K562 (cell line): ENCODE results near the gene ASS1. TPM values are rescaled to one million over a fixed set of nuclear protein-coding genes. Genes with fewer than 3 reads are reported as not detected.
A peak's percentile ranks its signal among the peaks of the same experiment; 100 is the strongest.

Experiments used
- ATAC-seq: fragments of 200-7000 bp; cut with Tn5 transposase; 3 replicates; pipeline ENCODE4 v1.9.1; 2020; ENCODE audit warnings: moderate library complexity
- BruUV-seq: library from RNA; stranded (reverse); fragments of 400-500 nt; replicated peaks from 2 replicates; lab custom pipeline; 2021; lab: Mats Ljungman, UMichigan
- CTCF ChIA-PET: fragments of 300-600 bp; formaldehyde crosslinking; extraction: SDS; loops from one replicate; lab custom pipeline; 2021; ENCODE audit warnings: low intra/inter-chr PET ratio; lab: Yijun Ruan, JAX
- POLR2A ChIA-PET: fragments of 300-600, 350-650 bp; sonication (Branson Sonifier 250); formaldehyde crosslinking; extraction: SDS; loops from one replicate; lab custom pipeline; 2021; ENCODE audit warnings: antibody characterized with exemption, inconsistent platforms; lab: Yijun Ruan, JAX
- DNase-seq, 4 experiments: peaks; one replicate each; pipeline versions ENCODE4 v3.0.0 to v3.0.0-alpha.2; 2011 to 2018; ENCODE audit warnings: low spot score in 3 of 4, mixed read lengths in 3 of 4; ENCODE audit errors: extremely low read depth in 1 of 4
- FAIRE-seq: peaks from 2 replicates; lab custom pipeline; 2011; peaks lifted over from hg19 to GRCh38; lab: Jason Lieb, UNC
- H2AFZ ChIP-seq: 2 replicates; pipeline ENCODE4 v1.6.0; 2011; ENCODE audit warnings: low read depth, low read length, control low read depth, inconsistent platforms
- H3K27ac ChIP-seq: fragments of 200-600 bp; 3 replicates; pipeline ENCODE4 v1.8.0; 2011; ENCODE audit warnings: low read depth, mild to moderate bottlenecking, control low read depth, inconsistent platforms, low read length, moderate library complexity, mixed read lengths; ENCODE audit errors: extremely low read depth
- H3K27me3 ChIP-seq, 2 experiments: fragments of 300-600 bp in 1 of 2; 2 replicates in 1 of 2; 3 replicates in 1 of 2; pipeline versions ENCODE4 v1.6.0 to v1.8.0; 2011; ENCODE audit warnings: inconsistent platforms in 2 of 2, low read length in 2 of 2, mild to moderate bottlenecking in 1 of 2, mixed read lengths in 1 of 2, moderate library complexity in 1 of 2; ENCODE audit not compliant: control insufficient read depth in 2 of 2, insufficient read depth in 2 of 2
- H3K36me3 ChIP-seq: fragments of 300-600 bp; 3 replicates; pipeline ENCODE4 v1.8.0; 2011; ENCODE audit warnings: mild to moderate bottlenecking, low read length, inconsistent platforms; ENCODE audit not compliant: control insufficient read depth, insufficient read depth
- H3K4me1 ChIP-seq, 2 experiments: fragments of 200-600 bp in 1 of 2; replicated peaks in 1 of 2; 2 replicates in 1 of 2; 3 replicates in 1 of 2; pipeline versions ENCODE4 v1.5.1 to v1.8.0; 2011; ENCODE audit warnings: inconsistent platforms in 2 of 2, low read length in 2 of 2, mild to moderate bottlenecking in 1 of 2, mixed read lengths in 1 of 2, moderate library complexity in 1 of 2; ENCODE audit not compliant: control insufficient read depth in 2 of 2, insufficient read depth in 2 of 2
- H3K4me2 ChIP-seq: 2 replicates; pipeline ENCODE4 v1.6.1; 2011; ENCODE audit warnings: low read length, control low read depth, inconsistent platforms, mixed read lengths; ENCODE audit not compliant: insufficient read depth
- H3K4me3 ChIP-seq: fragments of 200-600 bp; sonication (generic), shearing (Covaris generic); 2 replicates; pipeline ENCODE4 v1.5.1; 2016; ENCODE audit warnings: control low read depth, inconsistent platforms
- H3K79me2 ChIP-seq: fragments of 200-600 bp; 3 replicates; pipeline ENCODE4 v1.8.0; 2011; ENCODE audit warnings: low read length, inconsistent platforms; ENCODE audit not compliant: control insufficient read depth, insufficient read depth
- H3K9ac ChIP-seq, 2 experiments: 2 replicates each; pipeline versions ENCODE4 v1.6.0 to v1.6.1; 2011; ENCODE audit warnings: low read depth in 2 of 2, low read length in 2 of 2, control low read depth in 1 of 2, inconsistent platforms in 1 of 2, mild to moderate bottlenecking in 1 of 2, mixed read lengths in 1 of 2; ENCODE audit not compliant: insufficient read depth in 1 of 2
- H3K9me1 ChIP-seq: one replicate; pipeline ENCODE4 v1.6.0; 2011; ENCODE audit warnings: inconsistent platforms, mild to moderate bottlenecking, low read length, moderate library complexity; ENCODE audit not compliant: control insufficient read depth, insufficient read depth
- H3K9me3 ChIP-seq: replicated peaks from 2 replicates; pipeline ENCODE4 v1.5.1; 2011; ENCODE audit warnings: low read depth, low read length, inconsistent platforms; ENCODE audit not compliant: control insufficient read depth, insufficient read depth
- H4K20me1 ChIP-seq: replicated peaks from 2 replicates; pipeline ENCODE4 v1.6.1; 2011; ENCODE audit warnings: low read length, inconsistent platforms, mixed read lengths; ENCODE audit not compliant: control insufficient read depth, insufficient read depth
- KDM4B ChIP-seq, 2 experiments: fragments of 450-650 bp in 1 of 2; sonication (generic) in 1 of 2; IDR thresholded peaks; 2 replicates each; pipeline ENCODE4 v1.6.1; 2016 to 2017; ENCODE audit warnings: borderline replicate concordance in 2 of 2, antibody characterized with exemption in 1 of 2, low read depth in 1 of 2, mild to moderate bottlenecking in 1 of 2
- RBBP5 ChIP-seq: fragments of 200-600 bp; sonication (generic); IDR thresholded peaks from 2 replicates; pipeline ENCODE4 v1.6.1; 2012; ENCODE audit warnings: borderline replicate concordance, mild to moderate bottlenecking, low read length, control low read depth, inconsistent platforms; ENCODE audit not compliant: insufficient read depth, poor library complexity, severe bottlenecking
- RBM25 ChIP-seq: fragments of 200-400 bp; formaldehyde crosslinking; IDR thresholded peaks from 2 replicates; pipeline ENCODE4 v1.6.1; 2018; ENCODE audit warnings: low read length, low read depth, moderate library complexity; ENCODE audit not compliant: severe bottlenecking
- SREBF1 ChIP-seq: fragments of 150-350 bp; IDR thresholded peaks from 2 replicates; pipeline ENCODE4 v1.6.1; 2014; ENCODE audit warnings: antibody characterized with exemption, low read depth, low read length, borderline replicate concordance
- TBL1XR1 ChIP-seq, 2 experiments: IDR thresholded peaks; 2 replicates each; pipeline ENCODE4 v1.6.1; 2012; ENCODE audit warnings: improper control_type of control experiment in 2 of 2, low read length in 2 of 2, mild to moderate bottlenecking in 1 of 2
- ZFP36 ChIP-seq: fragments of 150-350 bp; IDR thresholded peaks from 2 replicates; pipeline ENCODE4 v1.6.1; 2018; ENCODE audit warnings: low read length, low read depth; ENCODE audit not compliant: partially characterized antibody
- WGBS: fragments of 100-300 bp; shearing (Covaris generic); methylation state at CpG from one replicate; pipeline ENCODE4 v1.1.6; 2016; ENCODE audit warnings: low coverage, mixed read lengths; ENCODE audit not compliant: insufficient coverage; ENCODE audit errors: missing lambda C conversion rate; 5-methylcytosine and 5-hydroxymethylcytosine counted together
- in situ Hi-C: fragments of 300-500 bp; cut with MboI; formaldehyde crosslinking; loops from 4 replicates; pipeline ENCODE4 v1.15.0; 2018; ENCODE audit warnings: inconsistent platforms, mixed read lengths
- intact Hi-C: fragments of 100-400 bp; cut with micrococcal nuclease; formaldehyde crosslinking; loops from 2 replicates; pipeline ENCODE4 v1.14.2; 2022
- polyA plus RNA-seq, 8 experiments: library from polyadenylated mRNA; depleted of rRNA in 4 of 8; stranded (reverse) in 5 of 8; unstranded in 3 of 8; fragments of >200 nt; fragmentation: Nextera tagmentation in 2 of 8; fragmentation: Illumina TruSeq in 1 of 8; extraction: Ambion mirVana in 2 of 8; extraction: Trizol in 1 of 8; gene quantifications; 2 replicates each; pipeline versions ENCODE4 v1.2.1 to v1.2.3, GENCODE V29; 2011 to 2014; ENCODE audit warnings: inconsistent platforms in 1 of 8, missing spikeins in 1 of 8
- total RNA-seq, 7 experiments: library from RNA; depleted of rRNA in 6 of 7; stranded (reverse); fragments of >200 nt in 6 of 7; fragmentation: Illumina TruSeq in 2 of 7; extraction: Trizol in 2 of 7; gene quantifications; 2 replicates each; pipeline versions ENCODE4 v1.2.1 to v1.2.3, GENCODE V29; 2011 to 2021; ENCODE audit warnings: low replicate concordance in 1 of 7
- TF ChIP-seq, protein P1 (sequence below): fragments of 200-800 bp; sonication (Bioruptor generic); IDR thresholded peaks from 2 replicates; pipeline ENCODE4 v1.6.1; 2017; ENCODE audit warnings: missing genetic modification characterization, missing compliant biosample characterization
- TF ChIP-seq, protein P2 (sequence below): fragments of 250-450 bp; sonication (Bioruptor Pico); IDR thresholded peaks from 2 replicates; pipeline ENCODE4 v1.8.0; 2022; ENCODE audit warnings: moderate library complexity, mild to moderate bottlenecking, inconsistent platforms

ASS1 gene
- total and polyA plus RNA-seq, 9 of the 15 experiments (the other 6 are each of a cell fraction or from before 2014, with no cell fraction given) = 1.5 to 5.7 (median 3.7) TPM

DNA sequence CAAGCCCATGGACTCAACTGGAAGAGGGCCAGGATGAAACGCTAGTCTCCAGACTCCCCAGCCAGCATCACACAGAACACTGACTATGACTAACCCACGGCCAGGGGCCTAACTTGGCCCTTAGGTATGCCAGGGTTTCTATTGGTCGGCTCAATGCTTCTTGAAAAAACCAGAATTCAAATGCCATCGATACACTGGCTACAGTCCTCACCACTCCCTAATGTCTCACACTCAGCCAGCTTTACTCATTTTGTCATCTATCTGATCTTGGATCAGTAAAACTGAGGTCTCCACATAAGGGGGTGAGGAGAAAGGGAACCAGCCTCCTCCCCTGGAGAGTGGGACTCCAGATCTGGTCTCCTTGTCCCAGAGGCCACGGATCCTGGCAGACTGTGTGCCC lies 75.2 kb downstream of the ASS1 start:
- Histone ChIP-seq H3K9ac (no peak overlapping the region), H2AFZ (no peak overlapping the region), H4K20me1 (no peaks in the 10 kb centered on the region), H3K4me1 (peaks cover 0 to 17% of the 10 kb centered on the region in 2 experiments; a peak in 3 of 5 replicates), H3K36me3 (no peaks in the 10 kb centered on the region), H3K27ac (no peak overlapping the region), H3K9me1 (no peaks in the 10 kb centered on the region), H3K9me3 (no peaks in the 10 kb centered on the region), H3K27me3 (no peaks in the 10 kb centered on the region), H3K79me2 (no peaks in the 10 kb centered on the region)
- in situ Hi-C loops = no loop called here
- 39% methylated on average over 5 of the region's 5 CpGs for WGBS
- ATAC-seq (no peak), DNase-seq (no peak)
- BruUV-seq = no TSS peak
- CTCF ChIA-PET = no interaction called here
- TF ChIP-seq RBM25 (peak; percentile 32), TBL1XR1 (IDR thresholded peaks at IDR 0.05; ENCODE audit: low read length in 2 of 2) (no peak), ZFP36 (peak; percentile 56), KDM4B (IDR thresholded peaks at IDR 0.05; ENCODE audit: borderline replicate concordance in 2 of 2, low read depth in 1 of 2) (no peak), RBBP5 (no peak), SREBF1 (no peak)
- TF ChIP-seq, protein P1, sequence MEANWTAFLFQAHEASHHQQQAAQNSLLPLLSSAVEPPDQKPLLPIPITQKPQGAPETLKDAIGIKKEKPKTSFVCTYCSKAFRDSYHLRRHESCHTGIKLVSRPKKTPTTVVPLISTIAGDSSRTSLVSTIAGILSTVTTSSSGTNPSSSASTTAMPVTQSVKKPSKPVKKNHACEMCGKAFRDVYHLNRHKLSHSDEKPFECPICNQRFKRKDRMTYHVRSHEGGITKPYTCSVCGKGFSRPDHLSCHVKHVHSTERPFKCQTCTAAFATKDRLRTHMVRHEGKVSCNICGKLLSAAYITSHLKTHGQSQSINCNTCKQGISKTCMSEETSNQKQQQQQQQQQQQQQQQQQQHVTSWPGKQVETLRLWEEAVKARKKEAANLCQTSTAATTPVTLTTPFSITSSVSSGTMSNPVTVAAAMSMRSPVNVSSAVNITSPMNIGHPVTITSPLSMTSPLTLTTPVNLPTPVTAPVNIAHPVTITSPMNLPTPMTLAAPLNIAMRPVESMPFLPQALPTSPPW (CRISPR knock-in tag) = no peak
- TF ChIP-seq, protein P2, sequence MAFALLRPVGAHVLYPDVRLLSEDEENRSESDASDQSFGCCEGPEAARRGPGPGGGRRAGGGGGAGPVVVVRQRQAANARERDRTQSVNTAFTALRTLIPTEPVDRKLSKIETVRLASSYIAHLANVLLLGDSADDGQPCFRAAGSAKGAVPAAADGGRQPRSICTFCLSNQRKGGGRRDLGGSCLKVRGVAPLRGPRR (CRISPR knock-in tag) = no peak
- TF ChIP-seq, all 486 proteins: peak for 2
- H3K4me2 ChIP-seq = no peak overlapping the region
- intact Hi-C loops = no loop called here
- no peak overlapping the region for H3K4me3 ChIP-seq
- no peak for FAIRE-seq
- POLR2A ChIA-PET = interaction anchor here (1.1 to 1.4 kb wide), 2 partner anchors 12 to 33 kb away, joined by 3 read pairs; no protein-coding TSS in a partner anchor
